ENCODE results near the gene VEGFC.
A peak's percentile ranks its signal among the peaks of the same experiment; 100 is the strongest.

The VEGFC gene, protein sequence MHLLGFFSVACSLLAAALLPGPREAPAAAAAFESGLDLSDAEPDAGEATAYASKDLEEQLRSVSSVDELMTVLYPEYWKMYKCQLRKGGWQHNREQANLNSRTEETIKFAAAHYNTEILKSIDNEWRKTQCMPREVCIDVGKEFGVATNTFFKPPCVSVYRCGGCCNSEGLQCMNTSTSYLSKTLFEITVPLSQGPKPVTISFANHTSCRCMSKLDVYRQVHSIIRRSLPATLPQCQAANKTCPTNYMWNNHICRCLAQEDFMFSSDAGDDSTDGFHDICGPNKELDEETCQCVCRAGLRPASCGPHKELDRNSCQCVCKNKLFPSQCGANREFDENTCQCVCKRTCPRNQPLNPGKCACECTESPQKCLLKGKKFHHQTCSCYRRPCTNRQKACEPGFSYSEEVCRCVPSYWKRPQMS

DNA sequence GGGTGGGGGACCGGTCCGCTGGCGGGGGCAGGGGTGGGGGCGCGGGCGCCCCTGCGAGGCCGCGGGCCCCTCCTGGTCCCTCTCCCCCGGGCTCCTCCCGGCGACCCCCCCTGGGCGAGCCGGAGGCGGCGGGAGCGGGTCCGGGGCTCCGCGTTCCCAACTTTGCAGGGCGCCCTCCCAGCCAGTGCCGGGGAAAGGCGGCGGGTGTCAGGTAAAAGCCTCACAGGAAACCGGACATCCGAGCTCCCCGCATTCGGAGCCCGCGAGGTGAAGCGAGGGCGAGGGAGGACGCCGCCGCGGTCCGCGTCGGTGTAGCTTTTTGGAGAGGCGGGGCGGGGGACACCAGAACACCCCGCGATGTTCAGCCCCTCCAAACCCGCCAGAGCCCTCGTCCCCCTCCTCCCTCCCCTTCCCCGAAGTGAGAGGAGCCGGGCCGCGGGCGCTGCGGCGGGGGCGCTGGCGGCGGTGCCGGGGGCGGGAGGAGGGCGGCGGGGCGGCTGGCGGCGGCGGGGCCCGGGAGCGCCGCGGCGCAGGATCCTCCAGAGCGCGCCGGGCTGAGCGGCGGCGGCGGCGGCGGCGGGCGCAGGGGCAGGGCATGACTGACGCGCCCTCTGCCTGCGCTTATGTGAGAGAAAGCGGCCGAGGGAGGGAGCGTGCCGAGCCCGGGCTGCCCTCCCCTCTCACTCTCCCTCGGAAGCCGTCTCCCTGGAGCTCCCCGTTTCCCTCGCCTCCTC, at the start of gene VEGFC:
Gene VEGFC, minus strand, starts transcription at position 597 of the 734 bp plus-strand sequence. CDS start 611 bp downstream, outside the sequence.
- peak within 1 kb of the TSS; percentile 61 for H3K4me2 ChIP-seq
- H3K4me1 ChIP-seq (ENCODE audit: low read depth, poor library complexity, severe bottlenecking) = peaks cover 4% of the 10 kb centered on the region
- H4K20me1 ChIP-seq (ENCODE audit: insufficient read depth) = no peaks in the 10 kb centered on the region
- peaks cover 3% of the 10 kb centered on the region; the same call in 1 of the 2 replicates for H3K27me3 ChIP-seq (ENCODE audit: insufficient read depth, low read depth)
- no peaks in the 10 kb centered on the region for H3K36me3 ChIP-seq (ENCODE audit: insufficient read depth)
- TF ChIP-seq, protein P1, sequence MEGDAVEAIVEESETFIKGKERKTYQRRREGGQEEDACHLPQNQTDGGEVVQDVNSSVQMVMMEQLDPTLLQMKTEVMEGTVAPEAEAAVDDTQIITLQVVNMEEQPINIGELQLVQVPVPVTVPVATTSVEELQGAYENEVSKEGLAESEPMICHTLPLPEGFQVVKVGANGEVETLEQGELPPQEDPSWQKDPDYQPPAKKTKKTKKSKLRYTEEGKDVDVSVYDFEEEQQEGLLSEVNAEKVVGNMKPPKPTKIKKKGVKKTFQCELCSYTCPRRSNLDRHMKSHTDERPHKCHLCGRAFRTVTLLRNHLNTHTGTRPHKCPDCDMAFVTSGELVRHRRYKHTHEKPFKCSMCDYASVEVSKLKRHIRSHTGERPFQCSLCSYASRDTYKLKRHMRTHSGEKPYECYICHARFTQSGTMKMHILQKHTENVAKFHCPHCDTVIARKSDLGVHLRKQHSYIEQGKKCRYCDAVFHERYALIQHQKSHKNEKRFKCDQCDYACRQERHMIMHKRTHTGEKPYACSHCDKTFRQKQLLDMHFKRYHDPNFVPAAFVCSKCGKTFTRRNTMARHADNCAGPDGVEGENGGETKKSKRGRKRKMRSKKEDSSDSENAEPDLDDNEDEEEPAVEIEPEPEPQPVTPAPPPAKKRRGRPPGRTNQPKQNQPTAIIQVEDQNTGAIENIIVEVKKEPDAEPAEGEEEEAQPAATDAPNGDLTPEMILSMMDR (conservative IDR thresholded peaks at IDR 0.05; ENCODE audit: low read depth, low read length) = no peak
- no peaks in the 10 kb centered on the region for H3K79me2 ChIP-seq (ENCODE audit: insufficient read depth, low read depth)
- peak within 1 kb of the TSS; percentile 53; the same call in 1 of the 2 replicates for H3K9ac ChIP-seq
- H3K4me3 ChIP-seq (IDR thresholded peaks at IDR 0.05; ENCODE audit: insufficient read depth, low read depth, low read length) = no peak within 1 kb of the TSS
- H3K27ac ChIP-seq = no peak within 1 kb of the TSS
- H2AFZ ChIP-seq (ENCODE audit: low read depth) = peak within 1 kb of the TSS; percentile 99

DNA sequence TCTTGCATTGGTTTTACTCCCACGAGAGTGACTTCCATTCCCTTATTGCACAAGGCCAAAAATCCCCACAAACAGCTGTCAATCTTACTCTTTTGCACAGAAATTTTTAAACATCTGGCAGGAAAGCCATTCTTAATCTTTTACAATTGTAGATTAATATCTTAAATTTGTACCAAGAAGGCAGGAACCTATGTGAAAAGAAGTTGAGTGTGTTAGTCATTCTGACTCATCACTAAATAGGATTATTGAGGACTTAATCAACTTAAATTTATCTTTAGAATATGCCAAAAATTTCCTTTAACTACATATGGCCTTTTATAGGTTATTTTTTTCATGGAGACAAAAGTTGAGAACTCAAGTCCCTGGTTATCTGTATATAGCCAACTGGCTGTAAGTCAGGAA, 49.0 kb upstream of the VEGFC start:
- H3K27ac ChIP-seq = no peak overlapping the region
- H3K79me2 ChIP-seq (ENCODE audit: insufficient read depth, low read depth) = no peaks in the 10 kb centered on the region
- TF ChIP-seq, protein P1 (conservative IDR thresholded peaks at IDR 0.05; ENCODE audit: low read depth, low read length) = no peak
- no peaks in the 10 kb centered on the region for H3K36me3 ChIP-seq (ENCODE audit: insufficient read depth)
- H4K20me1 ChIP-seq (ENCODE audit: insufficient read depth) = no peaks in the 10 kb centered on the region
- no peak overlapping the region for H3K4me2 ChIP-seq
- H3K9ac ChIP-seq = no peak overlapping the region
- no peaks in the 10 kb centered on the region for H3K27me3 ChIP-seq (ENCODE audit: insufficient read depth, low read depth)
- H3K4me3 ChIP-seq (IDR thresholded peaks at IDR 0.05; ENCODE audit: insufficient read depth, low read depth, low read length) = no peak overlapping the region
- H3K4me1 ChIP-seq (ENCODE audit: low read depth, poor library complexity, severe bottlenecking) = peaks cover 17% of the 10 kb centered on the region
- no peak overlapping the region for H2AFZ ChIP-seq (ENCODE audit: low read depth)

DNA sequence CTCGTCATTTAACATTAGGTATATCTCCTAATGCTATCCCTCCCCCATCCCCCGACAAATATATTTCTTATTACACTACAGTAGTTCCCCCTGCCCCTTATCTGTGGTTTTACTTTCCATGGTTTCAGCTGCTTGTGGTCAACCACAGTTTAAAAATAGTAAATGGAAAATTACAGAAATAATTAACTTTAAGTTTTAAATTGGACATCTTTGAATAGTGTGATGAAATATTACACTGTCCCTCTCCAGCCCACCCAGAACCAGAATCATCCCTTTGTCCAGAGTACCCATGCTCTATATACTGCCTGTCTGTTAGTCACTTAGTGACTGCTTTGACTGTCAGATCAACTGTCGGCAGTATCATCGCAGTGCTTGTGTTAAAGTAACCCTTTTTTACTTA, 47.4 kb upstream of the VEGFC start:
- no peaks in the 10 kb centered on the region for H3K36me3 ChIP-seq (ENCODE audit: insufficient read depth)
- no peak overlapping the region for H3K4me3 ChIP-seq (IDR thresholded peaks at IDR 0.05; ENCODE audit: insufficient read depth, low read depth, low read length)
- TF ChIP-seq, protein P1 (conservative IDR thresholded peaks at IDR 0.05; ENCODE audit: low read depth, low read length) = no peak
- peak overlapping the region; percentile 22; the same call in 1 of the 2 replicates for H3K4me2 ChIP-seq
- no peaks in the 10 kb centered on the region for H3K79me2 ChIP-seq (ENCODE audit: insufficient read depth, low read depth)
- H3K9ac ChIP-seq = no peak overlapping the region
- H3K27me3 ChIP-seq (ENCODE audit: insufficient read depth, low read depth) = no peaks in the 10 kb centered on the region
- H4K20me1 ChIP-seq (ENCODE audit: insufficient read depth) = no peaks in the 10 kb centered on the region
- no peak overlapping the region for H3K27ac ChIP-seq
- no peak overlapping the region for H2AFZ ChIP-seq (ENCODE audit: low read depth)
- H3K4me1 ChIP-seq (ENCODE audit: low read depth, poor library complexity, severe bottlenecking) = peaks cover 17% of the 10 kb centered on the region

DNA sequence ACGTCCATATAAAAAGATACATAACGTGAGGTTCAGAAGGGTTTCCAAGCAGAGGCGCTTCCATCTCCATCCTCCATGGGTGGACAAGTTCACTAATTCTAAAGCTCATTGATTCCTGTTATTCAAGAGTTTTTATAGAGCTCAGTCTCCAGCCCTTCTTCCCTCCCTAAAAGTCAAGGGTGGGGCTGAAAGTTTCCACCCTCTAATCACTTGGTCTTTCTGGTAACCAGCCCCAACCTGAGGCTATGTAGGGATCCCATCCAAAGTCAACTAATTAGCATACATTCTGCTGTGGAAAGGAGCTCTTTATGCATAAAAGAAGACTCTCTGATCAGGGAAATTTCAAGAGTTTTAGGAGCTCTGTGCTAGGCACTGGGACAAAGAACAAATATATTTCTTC, 46.9 kb upstream of the VEGFC start:
- Histone ChIP-seq H3K79me2 (ENCODE audit: insufficient read depth, low read depth) (no peaks in the 10 kb centered on the region), H3K27me3 (ENCODE audit: insufficient read depth, low read depth) (no peaks in the 10 kb centered on the region), H3K27ac (no peak overlapping the region), H2AFZ (ENCODE audit: low read depth) (no peak overlapping the region), H3K9ac (no peak overlapping the region), H3K36me3 (ENCODE audit: insufficient read depth) (no peaks in the 10 kb centered on the region), H3K4me3 (IDR thresholded peaks at IDR 0.05; ENCODE audit: insufficient read depth, low read depth, low read length) (no peak overlapping the region), H4K20me1 (ENCODE audit: insufficient read depth) (no peaks in the 10 kb centered on the region), H3K4me2 (peak overlapping the region; percentile 22; the same call in 1 of the 2 replicates), H3K4me1 (ENCODE audit: low read depth, poor library complexity, severe bottlenecking) (peaks cover 17% of the 10 kb centered on the region)
- TF ChIP-seq, protein P1 (conservative IDR thresholded peaks at IDR 0.05; ENCODE audit: low read depth, low read length) = no peak
